Memory B cell (primary cell): ENCODE measurements around the gene GPHN.
A peak's percentile ranks its signal among the peaks of the same experiment; 100 is the strongest.

ENCODE experiments used
- ATAC-seq: fragments of 150-1000 bp; cut with Tn5 transposase; 2 replicates; pipeline ENCODE4 v1.10.0; 2021; ENCODE audit warnings: low read depth, mild to moderate bottlenecking, moderate library complexity
- DNase-seq, 2 donors: peaks; one replicate each; pipeline ENCODE4 v3.0.0; 2022; ENCODE audit warnings: low spot score in 2 of 2
- H3K27ac Mint-ChIP-seq: one replicate; pipeline ENCODE4 v1.8.0; 2022; ENCODE audit warnings: mild to moderate bottlenecking, moderate library complexity, mixed read lengths
- H3K27me3 Mint-ChIP-seq: one replicate; pipeline ENCODE4 v1.8.0; 2022; ENCODE audit warnings: mixed read lengths
- H3K36me3 Mint-ChIP-seq: one replicate; pipeline ENCODE4 v1.8.0; 2022; ENCODE audit warnings: mild to moderate bottlenecking, mixed read lengths
- H3K4me1 Mint-ChIP-seq: one replicate; pipeline ENCODE4 v1.8.0; 2022; ENCODE audit warnings: mixed read lengths
- H3K4me3 Mint-ChIP-seq: one replicate; pipeline ENCODE4 v1.8.0; 2022; ENCODE audit warnings: mild to moderate bottlenecking, moderate library complexity, mixed read lengths
- H3K9me3 Mint-ChIP-seq: one replicate; pipeline ENCODE4 v1.8.0; 2022; ENCODE audit warnings: mixed read lengths

Gene GPHN

DNA sequence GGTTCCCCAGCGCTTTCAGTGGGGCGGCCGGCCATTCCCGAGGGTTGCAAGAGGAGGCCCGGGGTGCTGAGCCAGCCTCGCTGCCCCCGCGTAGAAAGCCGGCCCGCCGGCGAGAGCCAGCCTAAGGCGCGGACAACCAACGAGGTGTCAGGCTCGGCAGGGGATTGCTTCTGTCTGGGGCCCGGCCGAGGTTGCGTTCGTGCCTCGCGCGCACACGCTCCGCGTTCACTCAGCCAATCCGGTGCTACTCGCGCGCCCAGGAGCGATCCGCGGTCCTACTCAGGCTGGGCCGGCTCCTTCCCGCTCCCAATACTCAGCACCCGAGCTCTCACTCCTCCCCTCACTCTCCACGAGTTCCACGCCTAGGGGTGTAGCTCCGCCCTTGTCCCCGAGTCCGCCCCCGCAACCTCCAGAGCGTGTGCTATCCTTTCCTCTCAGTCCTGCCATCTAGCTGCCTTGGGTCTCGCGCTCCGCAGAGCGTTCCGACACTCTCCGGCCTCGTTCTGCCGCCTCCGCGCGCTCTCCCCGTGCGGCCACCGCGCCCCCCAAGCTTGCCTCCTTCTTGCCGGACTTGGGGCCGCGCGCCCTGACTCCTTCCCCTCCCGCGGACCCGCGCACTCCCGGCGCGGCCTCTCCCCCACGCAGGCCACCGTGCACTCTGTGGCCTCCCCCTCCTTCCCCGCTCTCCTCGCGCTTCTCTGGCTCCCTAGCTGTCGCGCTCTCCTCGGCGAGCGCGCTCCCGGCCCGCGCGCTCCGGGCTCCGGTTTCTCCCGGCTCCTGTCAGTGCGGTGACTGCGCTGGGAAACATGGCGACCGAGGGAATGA lies at the start of gene GPHN:
Gene GPHN, plus strand, starts transcription at position 426 of the 825 bp plus-strand sequence.
- ATAC-seq (peak; percentile 79), DNase-seq (peak; percentile 71 to 80)
- Mint-ChIP-seq H3K27me3 (no peaks in the 10 kb centered on the region), H3K9me3 (no peaks in the 10 kb centered on the region), H3K4me1 (peaks cover 10% of the 10 kb centered on the region), H3K27ac (peak within 1 kb of the TSS; percentile 91), H3K4me3 (peak within 1 kb of the TSS; percentile 98), H3K36me3 (peaks cover 1% of the 10 kb centered on the region)

DNA sequence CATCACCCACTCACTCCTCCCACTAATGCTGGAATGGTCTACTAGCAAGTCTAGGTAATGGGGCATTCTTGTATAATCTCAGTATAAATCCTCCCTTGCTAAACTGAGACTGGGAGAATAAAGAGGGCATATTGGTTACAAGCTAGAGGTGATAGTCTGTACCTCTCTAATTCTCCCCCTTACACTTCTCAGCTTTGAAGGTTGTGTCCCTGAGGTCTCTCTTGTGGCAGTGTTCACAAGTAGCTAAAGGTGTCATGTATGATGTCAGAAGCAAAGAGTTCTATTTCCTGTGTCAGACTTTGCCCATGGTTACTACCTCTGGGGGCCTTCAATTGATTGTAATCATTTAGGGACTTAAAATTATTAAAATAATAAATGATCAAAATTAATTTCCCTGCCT lies 48.3 kb upstream of the GPHN start:
- Mint-ChIP-seq H3K27me3 (no peaks in the 10 kb centered on the region), H3K36me3 (peaks cover 11% of the 10 kb centered on the region), H3K4me3 (no peak overlapping the region), H3K27ac (no peak overlapping the region), H3K4me1 (no peaks in the 10 kb centered on the region), H3K9me3 (peaks cover 1% of the 10 kb centered on the region)
- DNase-seq (no peak), ATAC-seq (no peak)

DNA sequence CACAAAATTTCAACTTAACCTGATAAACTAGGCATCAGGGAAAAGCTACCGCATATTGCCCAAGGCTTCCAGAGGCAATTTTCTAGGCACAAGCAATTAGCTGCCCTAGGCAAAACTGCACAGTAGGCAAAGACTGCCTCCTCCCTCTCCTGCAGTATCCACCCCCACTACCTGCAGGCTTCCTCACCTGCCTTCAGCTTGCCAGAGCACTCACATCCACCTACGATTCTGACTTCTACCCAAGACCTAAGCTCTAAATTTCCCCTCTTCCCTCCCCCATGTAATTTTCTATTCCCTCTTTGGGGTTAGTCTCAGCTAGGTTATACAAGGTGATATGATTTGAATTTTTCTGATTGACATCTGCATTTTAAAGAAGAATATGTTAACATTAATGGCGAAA lies 43.7 kb upstream of the GPHN start:
- no peak overlapping the region for H3K4me3 Mint-ChIP-seq
- no peaks in the 10 kb centered on the region for H3K4me1 Mint-ChIP-seq
- H3K9me3 Mint-ChIP-seq = no peaks in the 10 kb centered on the region
- DNase-seq (no peak), ATAC-seq (no peak)
- no peaks in the 10 kb centered on the region for H3K27me3 Mint-ChIP-seq
- H3K36me3 Mint-ChIP-seq = peaks cover 2% of the 10 kb centered on the region
- no peak overlapping the region for H3K27ac Mint-ChIP-seq

DNA sequence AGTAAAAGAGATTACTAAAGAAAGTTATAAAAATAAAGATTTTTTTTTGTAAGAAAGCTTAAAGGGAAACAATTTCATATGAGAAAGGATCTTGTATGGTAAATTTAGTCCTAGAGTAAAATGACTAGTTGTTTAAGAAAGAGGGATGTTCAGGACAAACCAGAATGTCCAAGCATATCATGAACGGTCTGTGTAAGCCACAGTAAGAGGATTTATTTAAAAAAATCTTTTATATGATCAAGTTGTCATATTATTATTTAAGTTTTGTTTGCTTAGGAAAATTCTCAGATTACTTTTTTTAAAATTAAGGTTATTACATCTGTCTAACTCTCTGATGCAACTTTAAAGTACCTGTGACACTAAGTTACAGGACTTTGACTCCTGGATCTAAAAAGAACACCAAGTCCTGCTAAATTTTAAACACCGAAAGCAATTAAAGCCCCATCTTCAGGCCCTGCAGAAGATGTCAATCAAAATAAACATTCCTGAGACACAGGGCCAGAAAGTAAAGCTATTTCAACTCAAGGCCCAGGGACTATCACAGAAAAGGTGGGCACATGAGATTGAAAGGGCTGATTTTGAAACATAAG lies 39.1 kb upstream of the GPHN start:
- no peaks in the 10 kb centered on the region for H3K27me3 Mint-ChIP-seq
- H3K27ac Mint-ChIP-seq = no peak overlapping the region
- H3K9me3 Mint-ChIP-seq = peaks cover 4% of the 10 kb centered on the region
- DNase-seq (no peak), ATAC-seq (no peak)
- H3K4me1 Mint-ChIP-seq = no peaks in the 10 kb centered on the region
- peaks cover 10% of the 10 kb centered on the region for H3K36me3 Mint-ChIP-seq
- no peak overlapping the region for H3K4me3 Mint-ChIP-seq

DNA sequence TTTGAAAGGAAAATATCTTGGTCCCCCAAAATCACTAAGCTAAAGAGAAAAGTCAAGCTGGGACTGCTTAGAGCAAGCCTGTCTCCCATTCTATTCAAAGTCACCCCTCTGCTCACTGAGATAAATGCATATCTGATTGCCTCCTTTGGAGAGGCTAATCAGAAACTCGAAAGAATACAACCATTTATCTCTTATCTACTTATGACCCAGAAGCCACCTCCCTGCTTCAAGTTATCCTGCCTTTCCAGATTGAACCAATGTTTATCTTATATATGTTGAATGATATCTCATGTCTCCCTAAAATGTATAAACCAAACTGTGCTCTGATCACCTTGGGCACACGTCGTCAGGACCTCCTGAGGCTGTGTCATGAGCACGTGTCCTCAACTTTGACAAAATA lies 36.4 kb upstream of the GPHN start:
- Mint-ChIP-seq H3K27ac (no peak overlapping the region), H3K4me1 (no peaks in the 10 kb centered on the region), H3K27me3 (no peaks in the 10 kb centered on the region), H3K9me3 (peaks cover 4% of the 10 kb centered on the region), H3K36me3 (peaks cover 14% of the 10 kb centered on the region), H3K4me3 (no peak overlapping the region)
- no peak for DNase-seq
- ATAC-seq = no peak

DNA sequence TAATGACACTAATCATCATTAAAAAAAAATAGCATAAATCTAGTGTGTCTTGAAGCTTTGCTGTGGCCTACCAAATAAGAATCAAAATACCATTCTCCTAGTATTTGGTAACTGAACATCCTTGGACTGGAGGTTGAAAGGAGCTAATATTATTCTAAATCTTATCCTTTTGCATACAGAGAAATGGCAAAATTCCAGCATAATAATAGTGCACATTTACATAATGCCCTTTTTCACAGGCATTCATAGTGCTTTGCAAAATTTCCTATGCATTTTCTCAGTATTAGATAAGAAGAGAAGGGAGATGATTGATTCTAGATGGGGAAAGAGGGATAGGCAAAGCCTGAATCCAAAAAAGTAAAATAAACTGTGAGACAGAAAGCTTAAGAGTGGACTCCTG lies 35.7 kb upstream of the GPHN start:
- peaks cover 4% of the 10 kb centered on the region for H3K9me3 Mint-ChIP-seq
- DNase-seq (no peak), ATAC-seq (no peak)
- H3K36me3 Mint-ChIP-seq = peaks cover 14% of the 10 kb centered on the region
- no peaks in the 10 kb centered on the region for H3K27me3 Mint-ChIP-seq
- H3K4me3 Mint-ChIP-seq = no peak overlapping the region
- H3K27ac Mint-ChIP-seq = no peak overlapping the region
- H3K4me1 Mint-ChIP-seq = no peaks in the 10 kb centered on the region

DNA sequence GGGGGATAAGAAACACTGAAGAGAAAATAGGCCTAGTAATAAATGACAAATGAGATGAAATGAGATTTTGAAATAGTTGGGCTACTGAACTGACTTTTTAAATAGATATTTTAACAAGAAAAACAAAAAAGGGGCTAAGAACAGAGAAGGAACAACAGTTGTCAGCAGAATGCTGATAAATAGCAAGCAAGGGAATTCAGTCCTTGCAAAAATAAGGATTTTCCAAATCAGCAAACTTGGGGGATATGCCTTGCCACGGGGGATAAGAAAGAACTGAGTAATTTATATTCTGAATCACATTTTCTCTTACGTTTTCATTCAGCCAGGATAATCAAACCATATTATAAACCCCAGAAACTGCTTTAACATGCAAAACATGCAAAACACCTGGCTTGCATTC lies 34.7 kb upstream of the GPHN start:
- Mint-ChIP-seq H3K9me3 (peaks cover 4% of the 10 kb centered on the region), H3K27ac (no peak overlapping the region), H3K36me3 (peaks cover 14% of the 10 kb centered on the region), H3K4me3 (no peak overlapping the region), H3K4me1 (peaks cover 3% of the 10 kb centered on the region), H3K27me3 (no peaks in the 10 kb centered on the region)
- ATAC-seq (no peak), DNase-seq (no peak)

DNA sequence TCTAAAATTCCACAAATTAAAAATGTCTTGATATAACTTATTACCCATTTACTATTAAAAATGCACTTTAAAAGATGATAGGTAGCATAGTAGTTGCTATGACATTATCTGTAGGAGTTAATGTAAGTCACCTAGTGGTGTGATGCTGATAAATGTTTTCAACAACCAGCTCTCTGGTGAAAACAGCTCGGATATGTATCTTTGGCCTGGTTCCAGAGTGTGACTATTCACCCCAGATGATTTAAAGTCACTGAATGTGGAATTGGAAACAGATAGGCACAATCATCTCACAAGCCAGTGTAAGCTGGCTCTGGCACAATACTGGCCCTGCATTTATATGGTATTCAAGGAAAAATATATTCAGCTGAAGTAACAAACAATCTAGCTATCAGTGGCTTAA lies 31.0 kb upstream of the GPHN start:
- no peak for ATAC-seq

DNA sequence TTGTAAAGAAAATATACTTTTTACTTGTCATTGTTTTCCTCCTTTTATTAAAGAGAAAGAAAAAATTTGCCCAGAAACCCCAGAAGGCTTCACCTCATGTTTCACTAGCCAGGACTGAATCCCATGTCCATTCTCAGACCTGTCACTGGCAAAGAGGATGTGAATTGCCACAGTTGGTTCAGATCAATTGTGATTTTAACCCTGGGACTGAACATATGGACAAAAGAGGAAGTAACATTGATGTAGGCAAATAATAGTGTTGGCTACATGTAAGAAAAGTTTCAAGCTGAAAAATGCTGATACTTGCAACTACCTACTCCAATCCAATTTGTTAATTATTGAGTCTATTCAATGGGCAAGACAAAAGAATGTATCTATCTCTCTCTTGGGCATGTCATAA lies 30.4 kb upstream of the GPHN start:
- ATAC-seq = no peak
- Mint-ChIP-seq H3K9me3 (no peaks in the 10 kb centered on the region), H3K4me3 (no peak overlapping the region), H3K27me3 (no peaks in the 10 kb centered on the region), H3K27ac (no peak overlapping the region), H3K36me3 (peaks cover 6% of the 10 kb centered on the region), H3K4me1 (peaks cover 3% of the 10 kb centered on the region)
- DNase-seq = no peak

More for the DNA sequence above, 31.0 kb upstream of the GPHN start:
- H3K4me1 Mint-ChIP-seq = peaks cover 3% of the 10 kb centered on the region
- no peak for DNase-seq
- H3K27ac Mint-ChIP-seq = no peak overlapping the region
- H3K9me3 Mint-ChIP-seq = peaks cover 2% of the 10 kb centered on the region
- no peak overlapping the region for H3K4me3 Mint-ChIP-seq
- peaks cover 9% of the 10 kb centered on the region for H3K36me3 Mint-ChIP-seq
- H3K27me3 Mint-ChIP-seq = no peaks in the 10 kb centered on the region

DNA sequence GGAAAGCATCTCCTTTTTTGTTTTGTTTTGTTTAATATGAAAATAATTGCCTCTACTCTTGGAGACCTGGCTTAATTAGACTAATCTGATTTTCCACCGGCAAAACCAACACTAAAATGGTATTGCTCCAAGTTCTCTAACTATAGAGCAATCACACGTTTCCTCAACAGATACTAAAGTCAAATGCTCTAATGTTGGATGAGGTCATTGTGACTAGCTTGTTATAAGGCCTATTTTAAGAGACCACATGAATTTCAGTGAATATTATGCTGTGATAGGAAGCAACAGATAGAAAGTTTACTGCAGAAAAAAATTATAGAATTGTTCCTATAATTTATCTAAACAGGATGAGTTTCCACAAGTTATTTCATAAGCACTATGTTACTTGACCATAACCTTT lies 25.1 kb upstream of the GPHN start:
- Mint-ChIP-seq H3K27ac (no peak overlapping the region), H3K4me3 (no peak overlapping the region), H3K27me3 (no peaks in the 10 kb centered on the region), H3K36me3 (peaks cover 2% of the 10 kb centered on the region), H3K9me3 (no peaks in the 10 kb centered on the region), H3K4me1 (no peaks in the 10 kb centered on the region)
- DNase-seq (no peak), ATAC-seq (no peak)

DNA sequence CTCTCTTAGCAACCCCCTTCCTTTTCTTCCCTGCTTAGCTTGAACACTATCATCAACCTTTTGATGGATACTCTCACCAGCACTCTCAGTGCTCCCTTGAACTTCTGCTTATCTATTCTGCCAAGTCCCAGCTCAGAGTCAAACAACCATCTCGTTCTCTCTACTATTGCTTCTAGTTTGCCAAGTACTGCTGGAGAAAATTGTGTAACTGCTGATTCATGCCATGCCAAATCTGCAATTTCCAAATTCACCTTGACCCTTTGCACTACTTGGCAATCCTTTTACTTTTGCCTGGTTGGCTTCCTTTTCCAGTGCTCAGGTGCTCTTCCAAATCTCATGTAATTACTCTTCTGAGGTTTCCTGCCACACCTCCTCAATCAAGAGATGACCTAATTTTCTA lies 24.6 kb upstream of the GPHN start:
- no peak for DNase-seq
- Mint-ChIP-seq H3K27ac (no peak overlapping the region), H3K9me3 (no peaks in the 10 kb centered on the region), H3K27me3 (no peaks in the 10 kb centered on the region), H3K36me3 (peaks cover 2% of the 10 kb centered on the region), H3K4me3 (no peak overlapping the region), H3K4me1 (no peaks in the 10 kb centered on the region)
- no peak for ATAC-seq

DNA sequence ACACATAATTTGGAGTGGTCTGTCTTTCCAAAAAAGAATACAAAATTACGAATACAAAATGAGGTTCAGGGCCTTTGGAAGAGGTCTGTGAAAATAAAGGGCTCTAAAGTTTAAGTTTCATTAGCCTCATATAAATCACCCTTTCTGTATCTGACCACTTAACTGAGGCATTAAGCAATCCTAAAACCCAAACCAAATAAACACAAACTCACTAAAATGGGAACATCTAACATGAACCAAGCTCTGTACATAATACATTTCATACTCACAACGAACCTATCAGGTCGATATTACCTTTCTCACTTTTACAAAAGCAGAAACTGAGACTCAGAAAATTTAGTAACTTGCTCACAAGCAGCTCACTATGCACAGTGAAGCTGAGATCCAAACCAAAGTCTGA lies 22.9 kb upstream of the GPHN start:
- DNase-seq (no peak), ATAC-seq (no peak)
- Mint-ChIP-seq H3K36me3 (peaks cover 2% of the 10 kb centered on the region), H3K4me3 (no peak overlapping the region), H3K27ac (no peak overlapping the region), H3K9me3 (no peaks in the 10 kb centered on the region), H3K4me1 (no peaks in the 10 kb centered on the region), H3K27me3 (no peaks in the 10 kb centered on the region)

DNA sequence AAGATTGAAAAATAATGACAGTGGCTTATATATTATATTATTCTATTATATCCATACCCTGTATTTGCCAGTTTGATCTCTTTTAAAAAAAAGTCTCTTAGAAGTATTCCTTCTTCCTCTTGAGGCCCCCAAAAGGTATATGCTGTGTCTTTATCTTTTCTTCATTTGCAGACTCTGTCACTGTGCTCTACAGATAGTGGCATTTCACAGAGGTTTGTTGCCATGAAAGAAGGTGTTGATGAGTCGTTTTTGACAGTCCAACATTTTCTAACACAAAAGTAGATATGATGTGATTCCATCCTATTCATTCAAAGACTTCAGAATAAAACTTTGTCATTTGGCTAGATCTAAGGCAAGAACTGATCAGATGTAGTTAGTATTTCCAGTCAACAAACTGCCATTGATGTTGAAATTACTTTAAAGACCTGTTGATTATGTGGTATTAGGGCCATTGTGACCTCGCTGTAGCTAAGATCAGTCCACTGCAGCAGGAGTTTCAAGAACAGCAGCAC lies 22.0 kb upstream of the GPHN start, which contains the start of gene CCDC196:
Gene CCDC196, plus strand, starts transcription at position 462 of the 512 bp plus-strand sequence. CDS start 132 bp downstream, outside the sequence.
- ATAC-seq (no peak), DNase-seq (no peak)
- Mint-ChIP-seq H3K27me3 (no peaks in the 10 kb centered on the region), H3K4me1 (no peaks in the 10 kb centered on the region), H3K9me3 (no peaks in the 10 kb centered on the region), H3K36me3 (peaks cover 2% of the 10 kb centered on the region), H3K27ac (no peak within 1 kb of the TSS), H3K4me3 (no peak within 1 kb of the TSS)

DNA sequence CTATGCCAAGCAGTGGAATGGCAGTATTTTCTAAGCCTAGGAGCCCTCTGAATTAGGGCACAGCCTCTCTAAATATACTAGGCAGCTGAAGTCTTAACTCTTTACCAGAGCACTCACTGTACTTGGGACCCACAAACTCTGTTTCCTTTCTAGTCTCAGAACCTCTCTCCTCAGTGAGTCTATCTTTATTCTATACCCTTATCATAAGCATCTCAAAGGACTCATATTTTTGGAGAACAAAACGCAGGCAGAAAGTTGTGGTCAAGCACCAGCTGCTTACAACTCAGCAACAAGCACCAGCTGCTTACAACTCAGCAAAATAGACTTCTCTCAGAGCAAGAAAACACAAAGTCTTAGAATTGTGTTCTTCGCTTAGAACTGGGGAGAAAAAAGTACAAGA lies 20.8 kb upstream of the GPHN start:
- Mint-ChIP-seq H3K4me3 (no peak overlapping the region), H3K36me3 (peaks cover 2% of the 10 kb centered on the region), H3K9me3 (no peaks in the 10 kb centered on the region), H3K27me3 (no peaks in the 10 kb centered on the region), H3K27ac (no peak overlapping the region), H3K4me1 (no peaks in the 10 kb centered on the region)
- ATAC-seq = no peak
- DNase-seq = no peak
